Measurements from ENCODE around the gene SAP25. TPM values are rescaled to one million over a fixed set of nuclear protein-coding genes. Genes with fewer than 3 reads are reported as not detected.

The SAP25 gene
- polyA plus RNA-seq, 1 donor (not counting 4 experiments of a cell fraction or from before 2014, with no cell fraction given): 0.16 TPM

DNA sequence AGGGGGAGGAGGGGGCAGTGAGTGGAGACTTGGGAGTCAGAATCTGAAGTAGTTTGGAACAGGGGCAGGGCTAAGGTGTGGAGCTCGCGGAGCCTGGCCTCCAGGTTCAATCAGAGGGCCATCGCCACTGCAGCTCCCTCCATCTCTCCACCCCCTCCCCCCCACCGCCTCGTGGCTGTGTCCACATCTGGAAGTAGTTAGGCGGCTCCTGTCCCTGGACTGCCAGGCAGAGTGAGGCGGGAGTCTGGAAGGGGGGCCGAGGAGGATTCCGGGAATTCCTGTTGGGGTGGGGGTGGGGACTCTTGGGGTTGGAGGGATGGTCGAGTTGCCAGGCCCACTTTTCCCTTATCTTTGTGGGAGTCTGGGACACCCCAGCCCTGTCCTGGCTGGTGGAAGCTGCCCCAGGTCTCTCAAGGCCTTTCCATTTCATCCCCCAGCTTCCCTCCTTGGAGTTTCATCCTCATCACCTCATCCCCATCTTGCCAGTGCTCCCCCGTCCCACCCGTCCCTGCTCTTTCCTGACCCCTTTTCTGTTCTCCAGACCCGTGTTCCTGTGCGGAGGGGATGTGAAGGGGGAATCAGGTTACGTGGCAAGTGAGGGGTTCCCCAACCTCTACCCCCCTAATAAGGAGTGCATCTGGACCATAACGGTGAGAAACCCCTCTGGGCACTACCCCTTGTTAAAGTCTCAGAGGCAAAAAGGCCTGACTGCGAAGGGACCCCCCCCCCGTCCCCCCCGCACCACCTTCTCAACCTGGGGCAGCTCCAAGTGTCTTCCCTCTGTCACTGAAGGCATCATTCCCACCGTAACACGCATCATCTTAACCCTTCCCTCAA is 29.4 kb upstream of the SAP25 start:
- Histone ChIP-seq H3K79me2 (ENCODE audit: control insufficient read depth, insufficient read depth, low read length) (no peaks in the 10 kb centered on the region), H3K27ac (ENCODE audit: control insufficient read depth, insufficient read depth, low read length) (no peak overlapping the region), H3K36me3 (ENCODE audit: control insufficient read depth in 2 of 2, extremely low read depth in 1 of 2, insufficient read depth in 2 of 2, low read length in 2 of 2) (no peaks in the 10 kb centered on the region), H3K9ac (ENCODE audit: control insufficient read depth, extremely low read depth, insufficient read depth, low read length) (no peak overlapping the region), H4K20me1 (ENCODE audit: control insufficient read depth, extremely low read depth, insufficient read depth, low read length) (no peaks in the 10 kb centered on the region), H3K9me3 (ENCODE audit: control insufficient read depth, low read depth, low read length) (no peaks in the 10 kb centered on the region), H3K4me2 (ENCODE audit: control insufficient read depth, extremely low read depth, insufficient read depth, low read depth, low read length) (no peak overlapping the region), H3K9me1 (ENCODE audit: control insufficient read depth, extremely low read depth, insufficient read depth, low read length) (no peaks in the 10 kb centered on the region), H2AFZ (ENCODE audit: control insufficient read depth, low read length) (no peak overlapping the region), H3K4me3 (ENCODE audit: control insufficient read depth in 2 of 3, extremely low read depth in 1 of 3, insufficient read depth in 2 of 3, low read depth in 1 of 3, low read length in 3 of 3) (no peak overlapping the region), H3K4me1 (ENCODE audit: control insufficient read depth, extremely low read depth, insufficient read depth, low read length) (peaks cover 6% of the 10 kb centered on the region), H3K27me3 (ENCODE audit: control insufficient read depth, extremely low read depth, insufficient read depth, low read length) (no peaks in the 10 kb centered on the region)
- DNase-seq (ENCODE audit: low read depth, low spot score): no peak
- no peak for FAIRE-seq
- TF ChIP-seq CTCF (optimal IDR thresholded peaks at IDR 0.05 in 1 of 3, IDR thresholded peaks at IDR 0.05 in 1 of 3, conservative IDR thresholded peaks at IDR 0.05 in 1 of 3; ENCODE audit: extremely low read depth in 1 of 3, insufficient read depth in 2 of 3, low read length in 3 of 3): no peak
- TF ChIP-seq EZH2 (IDR thresholded peaks at IDR 0.05; ENCODE audit: low read length): no peak
- dilution Hi-C loops (cut with MboI; ENCODE audit: extremely low pct_ligation_motif_present, low sequenced_read_pairs): no loop called here

- dilution Hi-C loops (cut with MboI; ENCODE audit: extremely low pct_ligation_motif_present, low sequenced_read_pairs): no loop called here
- H3K4me1 ChIP-seq (ENCODE audit: control insufficient read depth, extremely low read depth, insufficient read depth, low read length): peaks cover 6% of the 10 kb centered on the region
- no peaks in the 10 kb centered on the region for H4K20me1 ChIP-seq (ENCODE audit: control insufficient read depth, extremely low read depth, insufficient read depth, low read length)
- TF ChIP-seq CTCF (optimal IDR thresholded peaks at IDR 0.05 in 1 of 3, IDR thresholded peaks at IDR 0.05 in 1 of 3, conservative IDR thresholded peaks at IDR 0.05 in 1 of 3; ENCODE audit: extremely low read depth in 1 of 3, insufficient read depth in 2 of 3, low read length in 3 of 3) (no peak), EZH2 (IDR thresholded peaks at IDR 0.05; ENCODE audit: low read length) (no peak)
- no peaks in the 10 kb centered on the region for H3K79me2 ChIP-seq (ENCODE audit: control insufficient read depth, insufficient read depth, low read length)
- no peak overlapping the region for H3K4me3 ChIP-seq (ENCODE audit: control insufficient read depth in 2 of 3, extremely low read depth in 1 of 3, insufficient read depth in 2 of 3, low read depth in 1 of 3, low read length in 3 of 3)
- FAIRE-seq: no peak
- no peak overlapping the region for H3K27ac ChIP-seq (ENCODE audit: control insufficient read depth, insufficient read depth, low read length)
- no peak overlapping the region for H3K4me2 ChIP-seq (ENCODE audit: control insufficient read depth, extremely low read depth, insufficient read depth, low read depth, low read length)
- no peak for DNase-seq (ENCODE audit: low read depth, low spot score)
- H3K27me3 ChIP-seq (ENCODE audit: control insufficient read depth, extremely low read depth, insufficient read depth, low read length): no peaks in the 10 kb centered on the region
- no peaks in the 10 kb centered on the region for H3K36me3 ChIP-seq (ENCODE audit: control insufficient read depth in 2 of 2, extremely low read depth in 1 of 2, insufficient read depth in 2 of 2, low read length in 2 of 2)
- no peaks in the 10 kb centered on the region for H3K9me3 ChIP-seq (ENCODE audit: control insufficient read depth, low read depth, low read length)
- no peaks in the 10 kb centered on the region for H3K9me1 ChIP-seq (ENCODE audit: control insufficient read depth, extremely low read depth, insufficient read depth, low read length)
- H2AFZ ChIP-seq (ENCODE audit: control insufficient read depth, low read length): no peak overlapping the region
- H3K9ac ChIP-seq (ENCODE audit: control insufficient read depth, extremely low read depth, insufficient read depth, low read length): no peak overlapping the region
Observed at GRCh38 chr7:100600730-100601038, 27.0 kb upstream of the SAP25 start.
